HS-5 (cell line): ENCODE results near the gene C12orf76.
A peak's percentile ranks its signal among the peaks of the same experiment; 100 is the strongest.
"Not testable (repeated sequence)": the region's sequence is repeated elsewhere in the genome, so short reads cannot be mapped to it uniquely, and the experiment has no call there.

Experiments
- DNase-seq: peaks from one replicate; pipeline ENCODE4 v3.0.0-alpha.2; 2012; ENCODE audit warnings: low read depth

C12orf76 gene, protein sequence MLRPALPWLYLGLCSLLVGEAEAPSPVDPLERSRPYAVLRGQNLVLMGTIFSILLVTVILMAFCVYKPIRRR

DNA sequence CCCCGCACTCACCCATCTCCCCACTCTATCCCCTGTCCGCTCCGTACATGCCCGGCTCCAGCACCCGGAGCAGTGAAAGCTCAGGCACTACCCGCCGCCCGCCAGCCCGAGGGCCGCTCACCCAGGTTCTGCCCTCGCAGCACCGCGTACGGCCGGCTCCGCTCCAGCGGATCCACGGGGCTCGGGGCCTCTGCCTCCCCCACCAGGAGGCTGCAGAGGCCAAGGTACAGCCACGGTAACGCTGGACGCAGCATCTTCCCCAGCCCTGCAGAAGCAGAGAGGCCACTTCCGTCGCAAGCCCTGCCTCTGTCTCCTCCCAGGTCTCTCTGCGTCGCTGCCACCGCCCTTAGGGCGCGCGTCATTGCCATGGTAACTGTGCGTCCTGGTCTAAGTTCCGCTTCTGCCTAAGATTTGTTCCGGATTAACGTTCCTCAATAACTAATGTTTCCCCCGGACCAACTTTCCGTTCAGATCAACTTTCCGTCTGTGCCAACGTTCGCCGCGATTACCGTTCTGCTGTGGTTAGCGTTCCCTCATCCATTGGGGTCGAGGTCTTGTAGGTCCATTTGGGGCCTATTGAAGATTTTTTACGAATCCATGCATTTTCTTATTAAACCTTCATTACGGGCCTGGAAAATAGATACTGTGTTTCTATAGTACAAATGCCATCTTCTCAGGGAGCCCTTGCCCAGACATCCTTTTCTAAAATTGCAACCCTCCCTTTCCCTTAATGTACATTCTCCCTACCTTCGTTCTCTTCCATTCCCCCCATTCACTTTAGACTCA lies at the start of gene C12orf76:
C12orf76 (minus strand) TSS at position 281 of the 786 bp plus-strand sequence; CDS start at position 254, 27 bp downstream.
- DNase-seq: peak; percentile 94

DNA sequence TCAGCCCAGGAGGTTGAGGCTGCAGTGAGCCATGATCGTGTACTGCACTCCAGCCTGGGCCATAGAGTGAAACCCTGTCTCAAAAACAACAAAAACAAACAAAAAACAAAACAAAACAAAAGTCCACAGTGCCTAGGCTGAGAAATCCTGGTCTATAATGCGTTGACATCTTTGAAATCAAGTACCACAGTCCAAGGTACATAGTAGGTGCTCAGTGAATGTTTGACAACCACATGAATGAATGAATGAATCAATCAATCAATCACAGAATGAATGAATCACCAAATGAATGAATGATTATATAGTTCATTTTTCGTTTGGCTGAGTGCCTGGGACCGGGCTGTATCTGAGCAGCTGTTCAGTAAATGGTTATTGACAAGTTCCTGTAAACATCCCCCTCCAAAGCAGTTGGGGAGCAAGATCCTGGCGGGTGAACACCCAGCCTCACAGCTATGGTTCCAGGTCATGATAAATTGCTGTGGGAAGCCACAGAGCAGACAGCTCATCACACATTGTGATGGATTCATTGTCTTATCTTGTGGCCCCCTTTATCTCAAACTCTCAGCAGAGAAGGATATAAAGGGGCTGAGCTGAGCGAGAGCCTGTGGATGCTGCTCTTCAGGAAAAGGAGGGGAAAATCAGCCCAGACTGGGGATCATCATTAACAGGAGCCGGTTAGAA lies 45.4 kb upstream of the C12orf76 start:
- no peak for DNase-seq

DNA sequence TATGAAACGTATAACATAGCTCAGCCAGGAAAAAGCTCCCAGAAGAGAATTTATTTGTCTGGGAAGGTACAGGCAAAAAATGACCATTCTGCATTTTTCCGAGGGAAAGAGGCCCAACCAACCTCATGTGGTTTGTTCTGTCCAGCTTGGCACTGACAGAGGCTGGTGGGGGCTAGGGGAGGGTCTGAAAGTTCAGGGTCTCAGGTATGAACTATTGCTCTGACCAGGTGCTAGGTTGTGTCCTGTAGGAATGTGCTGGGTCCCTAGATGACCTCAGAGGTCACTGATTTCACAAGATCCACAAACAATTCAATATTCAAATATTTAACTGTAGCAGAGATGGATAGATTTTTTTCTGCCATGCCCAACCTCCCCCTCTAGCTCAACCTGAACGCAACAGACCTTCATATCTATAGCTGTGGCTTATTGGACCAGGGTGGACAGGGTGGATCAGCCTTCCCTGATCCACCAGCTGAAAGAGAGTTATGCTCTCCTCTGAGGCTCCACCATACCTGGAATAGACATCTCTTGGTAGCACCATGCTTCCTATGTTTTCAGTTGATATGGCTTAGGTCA lies 42.9 kb upstream of the C12orf76 start:
- DNase-seq: no peak

DNA sequence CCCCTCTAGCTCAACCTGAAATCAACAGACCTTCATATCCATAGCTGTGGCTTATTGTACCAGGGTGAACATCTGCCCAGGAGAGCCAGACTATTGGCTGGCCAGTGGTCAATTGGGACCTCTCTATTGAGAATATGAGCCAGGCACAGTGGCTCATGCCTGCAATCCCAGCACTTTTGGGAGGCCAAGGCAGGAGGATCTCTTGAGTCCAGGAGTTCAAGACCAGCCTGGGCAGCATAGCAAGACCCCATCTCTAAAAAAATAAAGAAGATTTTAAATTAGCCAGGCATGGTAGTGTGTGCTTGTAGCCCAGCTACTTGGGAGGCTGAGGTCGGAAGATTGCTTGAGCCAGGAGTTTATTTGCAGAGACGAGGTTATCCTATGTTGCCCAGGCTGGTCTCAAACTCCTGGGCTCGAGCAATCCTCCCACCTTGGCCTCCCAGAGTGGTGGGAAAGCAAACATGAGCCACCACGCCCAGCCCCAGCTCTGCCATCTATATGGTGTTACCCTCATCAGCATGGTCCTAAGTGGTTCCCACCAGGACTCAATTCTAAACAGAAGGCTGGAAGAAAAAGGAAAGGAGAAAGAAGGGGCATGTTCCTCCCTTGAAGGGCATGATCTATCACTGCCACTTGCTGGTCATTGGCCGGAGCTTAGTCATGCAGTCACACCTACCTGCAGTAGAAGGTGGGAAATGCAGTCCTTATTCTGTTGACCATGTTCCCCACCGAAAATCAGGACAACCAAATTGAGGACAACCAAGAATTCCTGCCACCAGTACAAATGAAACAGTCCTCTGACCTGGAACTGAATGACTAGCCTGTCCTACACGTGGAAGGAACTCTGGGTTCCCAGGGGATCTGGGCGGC lies 42.2 kb upstream of the C12orf76 start:
- DNase-seq: no peak

DNA sequence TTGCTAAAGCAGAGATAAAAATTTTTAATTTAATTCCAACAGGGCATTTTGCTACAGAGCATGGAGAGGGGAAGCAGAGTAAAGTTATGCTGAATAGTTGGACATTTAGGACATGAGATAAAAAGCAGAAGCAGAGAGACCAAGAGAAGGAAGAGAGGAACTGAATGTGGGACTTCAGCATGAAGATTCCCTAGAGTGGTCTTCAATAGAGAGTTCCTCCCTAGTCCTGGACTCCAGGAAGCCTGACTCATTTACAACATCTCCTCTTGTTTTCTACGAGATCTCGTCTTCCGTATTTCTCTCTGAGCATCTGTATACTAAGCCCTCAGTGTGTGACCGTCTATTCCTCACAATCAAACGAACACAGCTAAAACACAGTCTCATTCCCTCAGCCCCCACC lies 40.6 kb upstream of the C12orf76 start:
- DNase-seq: no peak

DNA sequence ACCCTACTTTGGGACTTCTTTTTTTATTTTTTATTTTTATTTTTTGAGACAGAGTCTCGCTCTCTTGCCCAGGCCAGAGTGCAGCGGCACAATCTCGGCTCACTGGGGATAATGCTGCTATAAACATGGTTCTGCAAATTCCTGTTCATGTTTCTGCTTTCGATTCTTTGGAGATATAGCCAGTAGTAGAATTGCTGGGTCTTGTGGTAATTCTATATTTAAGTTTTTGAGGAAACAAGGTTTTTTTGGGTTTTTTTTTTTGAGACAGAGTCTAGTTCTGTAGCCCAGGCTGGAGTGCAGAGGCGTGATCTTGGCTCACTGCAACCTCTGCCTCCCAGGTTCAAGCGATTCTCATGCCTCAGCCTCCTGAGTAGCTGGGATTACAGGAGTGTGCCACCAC lies 39.9 kb upstream of the C12orf76 start:
- DNase-seq: not testable (repeated sequence)

DNA sequence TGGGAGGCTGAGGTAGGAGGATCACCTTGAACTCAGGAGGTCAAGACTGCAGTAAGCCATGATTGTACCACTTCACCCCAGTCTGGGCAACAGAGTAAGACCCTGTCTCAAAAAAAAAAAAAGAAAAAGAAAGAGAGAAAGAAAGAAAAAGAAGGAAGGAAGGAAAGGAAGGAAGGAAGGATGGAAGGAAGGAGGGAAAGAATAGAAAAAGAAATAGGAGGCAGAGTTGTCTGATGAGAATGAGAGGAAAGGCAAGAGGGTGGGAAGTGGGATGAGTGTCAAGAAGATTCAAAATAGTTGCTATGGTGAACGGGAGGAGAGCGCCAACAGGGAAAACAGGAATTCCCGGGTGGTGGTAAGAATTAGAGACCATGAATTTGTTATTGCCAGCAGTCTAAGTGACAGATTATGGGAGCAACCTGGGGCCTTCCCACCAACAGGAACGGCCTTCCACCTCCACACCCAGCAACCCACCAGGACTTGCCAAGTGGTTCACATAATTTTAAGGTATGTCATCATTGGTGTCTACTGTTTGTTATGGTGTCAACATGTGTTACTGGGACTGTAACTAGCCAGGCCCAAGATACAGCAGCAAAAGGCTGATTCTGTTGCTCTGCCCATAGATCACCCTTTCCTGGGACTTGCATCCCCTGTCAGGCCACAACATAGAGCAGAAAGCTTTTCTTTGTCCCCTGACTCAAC lies 36.1 kb upstream of the C12orf76 start:
- DNase-seq: no peak

DNA sequence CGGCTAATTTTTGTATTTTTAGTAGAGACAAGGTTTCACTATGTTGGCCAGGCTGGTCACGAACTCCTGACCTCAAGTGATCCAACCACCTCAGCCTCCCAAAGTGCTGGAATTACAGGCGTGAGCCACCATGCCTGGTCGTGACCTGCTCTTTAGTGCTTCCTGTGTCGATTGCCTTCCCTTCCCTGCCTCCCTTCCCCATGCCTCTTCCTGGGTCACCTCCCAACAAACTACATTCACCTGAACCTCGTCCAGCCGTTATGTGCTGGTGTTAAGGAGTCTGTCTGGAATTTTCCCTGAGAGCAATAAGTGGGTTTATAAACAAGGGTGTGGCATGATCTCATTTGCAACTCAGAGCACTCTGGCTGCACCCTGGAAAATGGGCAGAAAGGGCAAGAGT lies 32.1 kb upstream of the C12orf76 start:
- DNase-seq: no peak

DNA sequence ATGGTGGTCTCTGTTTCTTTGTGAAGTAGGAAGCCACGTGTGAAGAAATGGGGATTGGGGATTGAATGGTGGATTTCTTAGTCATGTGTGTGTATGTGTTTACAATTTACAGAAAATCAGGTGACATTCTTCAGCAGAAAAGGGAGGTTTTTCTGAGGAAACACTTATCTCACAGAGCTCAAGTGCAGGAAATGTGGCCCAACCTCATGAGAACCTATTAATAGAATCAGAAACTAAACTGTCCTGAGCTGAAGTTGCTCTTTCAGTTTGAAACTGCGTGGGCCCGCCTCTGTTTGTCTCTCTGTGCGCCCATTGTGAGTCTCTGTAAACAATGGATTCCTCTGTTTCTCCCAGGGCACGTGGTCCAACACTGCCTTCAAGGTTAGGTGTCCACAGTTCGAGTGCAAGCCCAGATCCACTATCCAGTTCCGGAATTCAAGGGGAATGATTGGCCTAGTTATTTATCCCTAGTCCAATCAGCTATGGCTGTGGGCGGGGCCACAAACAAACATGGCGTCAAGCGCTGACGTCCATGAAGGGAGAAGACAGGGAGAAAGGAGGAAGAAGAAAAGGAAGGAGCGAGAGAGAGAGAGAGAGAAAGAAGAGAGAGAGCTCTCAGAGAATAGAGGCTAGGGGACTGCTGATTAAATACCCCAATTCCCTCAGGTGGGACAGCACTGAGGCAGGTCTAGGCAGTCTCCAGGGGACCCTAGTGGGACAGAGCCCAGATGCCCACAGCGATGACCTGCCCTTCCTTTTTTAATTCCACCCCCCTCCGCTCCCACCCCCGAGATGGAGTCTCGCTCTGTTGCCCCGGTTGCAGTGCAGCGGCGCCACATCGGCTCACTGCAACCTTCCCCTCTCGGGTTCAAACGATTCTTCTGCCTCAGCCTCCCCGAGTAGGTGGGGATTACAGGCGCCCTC lies 31.4 kb upstream of the C12orf76 start:
- no peak for DNase-seq

DNA sequence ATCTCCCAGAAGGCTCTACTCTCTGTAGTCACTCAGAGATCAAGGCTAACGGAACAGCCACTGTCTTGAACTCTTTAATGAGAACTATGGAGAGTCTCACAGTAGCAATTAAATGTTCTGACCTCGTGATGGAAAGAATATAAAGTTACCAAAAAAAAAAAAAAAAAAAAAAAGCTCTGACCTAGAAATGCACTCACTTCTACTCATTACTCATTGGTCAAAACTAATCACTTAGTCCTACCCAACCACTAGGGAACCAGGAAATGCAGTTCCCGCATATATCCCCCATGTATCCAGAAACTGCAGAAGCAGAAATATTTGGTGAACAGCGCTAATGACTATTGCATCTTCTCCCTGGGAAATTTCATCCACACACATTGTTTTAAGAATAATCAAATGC lies 29.5 kb upstream of the C12orf76 start:
- DNase-seq: no peak

DNA sequence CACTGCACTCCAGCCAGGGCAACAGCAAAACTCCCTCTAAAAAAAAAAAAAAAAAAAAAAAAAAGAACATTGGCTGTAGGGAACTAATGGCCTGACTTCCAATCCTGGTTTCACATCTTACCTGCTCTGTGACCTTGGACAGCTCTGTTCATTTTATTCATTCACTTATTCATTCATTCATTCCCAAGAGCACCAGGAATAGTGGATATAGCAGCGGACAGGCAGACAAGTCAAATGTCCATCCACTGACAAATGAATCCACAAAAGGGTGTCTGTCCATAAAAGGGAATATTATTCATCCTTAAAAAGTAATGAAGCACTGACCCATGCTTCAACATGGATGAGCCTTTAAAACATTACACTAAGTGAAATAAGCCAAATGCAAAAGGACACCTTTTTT lies 27.6 kb upstream of the C12orf76 start:
- no peak for DNase-seq

DNA sequence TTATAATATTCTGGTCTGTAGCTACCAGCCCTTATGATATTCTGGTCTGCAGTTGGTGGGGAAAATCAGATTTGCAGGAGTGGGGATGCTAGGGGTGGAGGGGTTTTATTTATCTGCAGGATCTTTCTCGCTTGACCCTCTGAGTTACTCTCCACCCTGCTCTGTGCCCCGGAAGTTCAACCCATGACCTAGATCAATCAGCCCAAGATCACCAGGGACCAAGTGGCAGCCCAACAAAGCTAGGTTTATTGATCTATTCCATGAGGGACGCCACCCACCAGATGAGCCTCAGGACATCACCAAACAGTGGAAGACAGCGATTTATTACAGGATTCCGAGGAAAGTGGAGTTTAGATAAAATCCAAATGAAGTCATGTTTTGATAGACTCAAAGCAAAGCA lies 25.8 kb upstream of the C12orf76 start:
- DNase-seq: no peak

DNA sequence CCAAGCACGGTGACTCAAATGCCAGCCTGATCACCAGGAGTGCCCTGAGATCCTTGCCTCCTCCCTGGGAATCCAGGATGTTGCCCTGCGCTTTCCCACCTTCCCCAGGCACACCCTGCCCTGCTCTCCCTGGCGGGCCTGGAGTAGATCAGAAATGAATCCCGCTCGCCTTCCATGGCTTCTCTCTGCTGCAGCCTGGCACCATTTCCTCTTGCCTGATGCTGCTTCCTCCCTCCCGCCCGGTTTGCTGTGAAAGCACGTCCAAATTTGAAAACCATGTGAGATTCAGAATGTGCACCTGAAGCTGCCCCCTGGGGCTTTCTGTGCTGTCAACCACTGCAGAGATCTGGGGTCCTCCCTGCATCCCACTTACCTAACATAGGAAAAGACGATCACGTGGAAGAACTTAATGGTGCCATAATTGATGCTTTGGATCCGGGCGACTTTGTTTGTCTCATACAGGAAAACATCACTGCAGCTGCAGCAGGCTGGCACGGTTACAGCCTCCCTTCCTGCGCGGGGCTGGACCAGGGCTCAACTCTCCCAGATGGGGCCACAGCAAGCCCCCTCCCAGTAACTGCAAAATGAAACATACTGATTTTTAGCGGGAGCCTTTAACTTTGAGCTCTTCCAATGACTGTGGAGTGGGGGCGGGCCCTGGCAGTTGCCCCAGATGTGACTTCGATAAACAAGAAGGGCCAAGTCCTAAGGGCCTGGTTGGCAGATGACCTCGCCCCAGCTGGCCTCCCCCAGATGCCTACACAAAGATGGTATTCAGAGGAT lies 24.9 kb upstream of the C12orf76 start:
- no peak for DNase-seq

DNA sequence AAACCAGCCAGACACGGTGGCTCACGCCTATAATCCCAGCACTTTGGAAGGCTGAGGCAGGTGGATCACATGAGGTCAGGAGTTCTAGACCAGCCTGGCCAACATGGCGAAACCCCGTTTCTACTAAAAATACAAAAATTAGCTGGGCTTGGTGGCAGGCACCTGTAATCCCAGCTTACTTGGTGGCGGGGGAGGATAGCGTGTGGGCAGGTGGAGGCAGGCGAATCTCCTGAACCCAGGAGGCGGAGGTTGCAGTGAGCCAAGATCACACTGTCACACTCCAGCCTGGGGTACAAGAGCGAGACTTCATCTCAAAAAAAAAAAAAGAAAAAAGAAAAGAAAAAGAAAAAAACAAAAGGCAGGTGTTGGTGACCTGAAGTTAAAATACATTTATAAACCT lies 24.3 kb upstream of the C12orf76 start:
- DNase-seq: not testable (repeated sequence)

DNA sequence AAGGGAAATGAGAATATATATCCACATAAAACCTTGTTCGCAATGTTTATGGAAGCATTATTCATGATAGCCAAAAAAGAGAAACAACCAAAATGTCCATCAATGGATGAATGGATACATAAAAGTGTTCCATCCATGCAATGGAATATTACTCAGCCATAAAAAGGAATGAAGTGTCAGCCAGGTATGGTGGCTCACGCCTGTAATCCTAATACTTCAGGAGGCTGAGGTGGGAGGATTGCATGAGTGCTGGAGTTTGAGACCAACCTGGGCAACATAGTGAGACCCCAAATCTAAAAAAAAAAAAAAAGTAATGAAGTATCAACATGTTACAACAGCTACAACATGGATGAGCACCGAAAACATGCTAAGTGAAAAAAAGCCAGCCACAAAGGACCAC lies 23.6 kb upstream of the C12orf76 start:
- no peak for DNase-seq

DNA sequence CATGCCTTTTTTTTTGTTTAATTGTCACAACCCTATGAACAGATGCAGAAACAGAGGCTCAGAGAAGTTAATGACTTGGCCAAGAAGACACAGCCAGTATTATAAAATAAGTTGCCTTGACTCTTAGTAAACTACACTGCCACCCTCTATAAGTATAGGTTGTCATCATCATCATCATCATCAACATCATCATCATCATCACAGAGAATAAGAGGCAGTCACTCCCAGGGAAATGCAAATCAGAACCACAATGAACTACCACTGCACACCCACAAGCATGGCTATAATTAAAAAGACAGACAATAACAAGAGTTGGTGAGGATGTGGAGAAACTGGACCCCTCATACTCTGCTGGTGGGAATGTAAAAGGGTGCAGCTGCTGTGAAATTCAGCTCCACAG lies 23.2 kb upstream of the C12orf76 start:
- no peak for DNase-seq

DNA sequence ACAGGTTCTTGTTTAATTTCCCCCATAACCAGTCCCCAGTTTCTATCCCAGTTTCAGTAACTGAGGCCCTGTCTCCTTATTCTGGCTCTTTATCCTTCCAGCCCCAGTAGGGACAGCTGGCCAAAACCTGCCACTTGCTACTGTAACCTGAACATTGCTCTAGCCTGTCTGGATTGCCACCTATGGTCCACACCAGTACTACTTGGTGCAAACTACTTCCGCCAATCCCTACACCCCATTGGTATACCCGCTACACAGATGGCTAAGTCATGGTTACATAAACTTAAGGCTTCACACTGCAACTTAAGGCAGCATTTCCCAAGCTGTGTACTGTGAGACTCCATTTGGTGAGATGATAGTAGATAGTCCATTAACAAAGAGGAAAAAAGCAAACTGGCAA lies 20.3 kb upstream of the C12orf76 start:
- DNase-seq: no peak

DNA sequence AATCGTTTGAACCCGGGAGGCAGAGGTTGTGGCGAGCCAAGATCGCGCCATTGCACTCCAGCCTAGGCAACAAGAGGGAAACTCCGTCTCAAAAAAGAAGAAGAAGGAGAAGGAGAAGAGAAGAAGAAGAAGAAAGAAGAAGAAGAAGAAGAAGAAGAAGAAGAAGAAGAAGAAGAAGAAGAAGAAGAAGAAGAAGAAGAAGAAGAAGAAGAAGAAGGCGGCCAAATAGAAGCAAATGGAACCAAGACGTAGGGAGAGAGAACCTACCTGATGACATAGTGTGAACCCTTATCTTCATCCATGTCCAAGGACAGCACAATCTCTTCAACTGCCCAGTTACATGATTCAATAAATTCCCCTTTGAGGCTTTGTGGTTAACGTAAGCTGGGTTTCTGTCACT lies 19.8 kb upstream of the C12orf76 start:
- not testable (repeated sequence) for DNase-seq

DNA sequence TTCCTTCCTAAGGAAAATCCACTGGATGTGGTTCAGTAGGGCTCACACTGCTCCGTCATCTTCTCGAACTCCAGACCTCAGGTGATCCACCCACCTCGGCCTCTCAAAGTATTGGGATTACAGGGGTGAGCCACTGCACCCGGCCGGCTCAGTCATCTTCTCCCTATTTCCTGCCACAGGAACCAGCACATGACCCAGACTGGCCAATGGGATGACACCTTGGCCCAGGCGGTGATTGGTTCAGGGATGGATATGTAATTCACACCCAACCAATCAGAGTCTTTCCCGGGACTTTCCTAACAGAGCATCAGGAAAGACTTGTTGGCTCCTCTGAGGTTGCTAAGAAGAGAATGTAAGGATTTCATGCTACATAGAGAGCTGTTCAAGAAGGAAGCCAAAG lies 19.2 kb upstream of the C12orf76 start:
- DNase-seq: no peak

DNA sequence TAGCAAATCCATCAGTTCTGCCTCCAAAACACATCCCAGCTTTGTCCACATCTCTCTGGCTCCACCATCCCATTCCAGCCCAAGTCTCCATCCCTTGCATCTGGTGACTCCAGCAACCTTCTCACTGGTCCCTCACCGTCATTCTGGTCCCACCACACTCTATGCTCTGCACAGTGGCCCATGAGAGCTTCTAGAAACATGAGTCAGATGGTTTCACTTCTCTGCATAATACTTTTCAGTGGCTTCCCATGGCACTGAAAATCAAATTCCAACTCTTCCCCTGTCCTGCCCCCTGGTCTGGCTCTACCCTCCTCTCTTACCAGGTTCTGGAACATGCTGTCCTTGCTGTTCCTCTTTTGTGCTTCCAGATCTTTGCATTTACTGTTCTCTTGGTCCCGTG lies 17.2 kb upstream of the C12orf76 start:
- DNase-seq: no peak
